ENCODE results near the gene KIFC3.
A peak's percentile ranks its signal among the peaks of the same experiment; 100 is the strongest.
"Not testable (repeated sequence)": the region's sequence is repeated elsewhere in the genome, so short reads cannot be mapped to it uniquely, and the experiment has no call there.

The KIFC3 gene

DNA sequence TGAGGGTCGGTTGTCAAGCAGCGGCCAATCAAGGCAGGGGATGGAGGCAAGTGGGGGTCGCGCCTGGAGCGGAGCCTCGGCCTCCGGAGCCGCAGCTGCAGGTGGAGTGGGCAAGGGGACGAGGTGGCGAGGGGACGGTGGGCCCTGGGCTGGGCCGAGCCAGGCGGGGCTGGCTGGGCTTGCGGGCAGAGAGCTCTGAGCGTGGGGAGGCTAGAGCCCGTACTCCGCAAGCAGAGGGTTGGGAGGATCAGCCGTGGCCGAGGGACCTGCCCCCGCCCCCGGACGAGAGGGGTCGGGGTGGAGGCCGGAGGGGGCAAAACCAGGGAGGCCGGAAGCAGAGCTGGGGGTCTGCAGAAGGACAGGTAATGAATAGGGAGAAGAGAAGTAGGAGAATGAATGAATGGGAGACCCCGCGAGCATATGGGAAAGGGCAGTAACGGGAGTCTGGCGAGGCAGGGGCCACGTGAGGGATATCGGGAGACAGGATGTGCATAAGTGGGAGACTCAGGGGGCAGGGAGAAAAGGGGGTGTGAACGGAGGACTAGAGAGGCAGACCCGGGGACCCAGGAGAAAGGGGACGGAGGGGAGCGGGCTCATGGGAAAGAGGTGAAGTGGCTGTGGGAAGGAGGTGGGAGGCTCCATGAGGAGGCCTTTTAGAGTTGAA lies 66.4 kb downstream of the KIFC3 start, which contains the start of gene KATNB1:
TSS of gene KATNB1 (plus strand) at position 16 of the 664 bp plus-strand sequence. CDS start 1,474 bp downstream, outside the sequence.
- no peak for DNase-seq (ENCODE audit: low spot score)

DNA sequence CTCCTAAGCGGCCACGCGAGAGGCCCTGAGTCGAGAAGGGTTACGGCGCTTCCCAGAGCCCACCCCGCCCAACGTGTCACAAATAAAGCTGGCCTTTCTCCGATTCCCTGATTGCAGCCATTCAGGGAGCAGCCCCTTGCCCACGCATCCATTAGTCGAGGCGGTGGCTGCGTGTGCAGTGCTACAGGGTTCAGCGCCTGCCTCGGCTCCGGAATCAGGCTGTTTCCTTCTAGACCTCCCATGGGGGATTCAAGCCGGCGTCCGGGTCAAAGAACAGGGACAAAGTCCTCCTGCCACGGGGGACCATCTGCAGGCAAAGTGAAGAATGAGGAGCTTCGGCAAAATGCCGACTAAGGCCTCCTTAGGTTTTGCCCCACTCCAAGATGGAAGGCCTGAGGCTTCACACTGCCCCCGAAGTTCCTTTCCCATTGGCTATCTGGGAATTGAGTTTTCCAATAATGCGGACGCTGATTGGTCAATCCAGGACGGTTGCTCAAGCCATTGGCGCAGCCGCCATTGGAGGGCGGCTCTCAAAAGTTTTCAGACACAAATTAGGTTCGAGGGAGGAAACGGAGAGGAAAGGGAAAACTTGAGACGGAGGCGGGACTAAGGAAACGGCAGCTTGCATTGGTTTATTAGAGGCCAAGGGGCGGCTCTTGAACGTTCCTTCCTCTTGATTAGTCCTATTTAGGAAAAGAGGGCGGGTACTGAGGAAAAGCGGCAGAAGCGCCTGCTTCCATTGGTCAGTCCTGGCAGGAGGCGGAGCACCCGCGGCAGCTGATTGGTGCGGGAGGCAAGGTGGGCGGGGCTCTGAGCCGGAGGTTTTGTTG lies 67.2 kb downstream of the KIFC3 start:
- peak; percentile 99 for DNase-seq (ENCODE audit: low spot score)

DNA sequence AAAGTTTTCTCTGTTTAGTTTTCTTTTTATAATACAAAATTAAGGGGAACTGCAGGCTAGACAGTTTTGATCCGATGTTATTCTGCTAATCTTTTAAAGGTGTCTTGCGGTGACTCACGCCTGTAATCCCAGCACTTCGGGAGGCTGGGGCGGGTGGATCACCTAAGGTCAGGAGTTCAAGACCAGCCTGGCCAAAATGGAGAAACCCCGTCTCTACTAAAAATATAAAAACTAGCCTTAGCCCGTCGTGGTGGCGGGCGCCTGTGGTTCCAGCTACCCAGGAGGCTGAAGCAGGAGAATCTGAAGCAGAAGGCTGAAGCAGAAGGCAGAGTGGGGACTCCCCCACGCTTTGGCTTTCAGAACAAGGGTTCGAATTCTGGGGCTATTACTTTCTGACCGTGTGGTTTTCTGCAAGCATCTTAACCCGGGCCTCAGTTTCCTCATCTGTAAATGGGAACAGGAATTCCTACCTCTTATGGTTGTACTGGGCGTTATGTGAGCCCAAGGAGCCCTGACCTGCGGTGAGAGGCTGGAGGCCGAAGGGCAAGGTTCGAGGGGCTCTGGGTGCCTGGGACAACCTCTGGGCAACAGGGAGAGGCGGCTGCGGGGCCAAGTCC lies 67.9 kb downstream of the KIFC3 start:
- DNase-seq (ENCODE audit: low spot score) = no peak

DNA sequence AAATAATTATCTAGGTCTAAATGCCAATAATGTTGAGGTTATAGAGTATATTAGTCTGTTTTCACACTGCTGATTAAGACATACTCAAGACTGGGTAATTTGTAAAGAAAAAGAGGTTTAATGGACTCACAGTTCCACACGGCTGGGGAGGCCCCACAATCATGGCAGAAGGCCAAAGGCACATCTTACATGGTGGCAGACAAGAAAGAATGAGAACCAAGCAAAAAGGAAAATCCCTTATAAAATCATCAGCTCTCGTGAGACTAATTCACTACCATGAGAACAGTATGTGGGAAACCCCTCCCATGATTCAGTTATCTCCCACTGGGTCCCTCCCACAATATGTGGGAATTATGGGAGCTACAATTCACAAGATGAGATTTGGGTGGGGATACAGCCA lies 69.6 kb downstream of the KIFC3 start:
- no peak for DNase-seq (ENCODE audit: low spot score)

DNA sequence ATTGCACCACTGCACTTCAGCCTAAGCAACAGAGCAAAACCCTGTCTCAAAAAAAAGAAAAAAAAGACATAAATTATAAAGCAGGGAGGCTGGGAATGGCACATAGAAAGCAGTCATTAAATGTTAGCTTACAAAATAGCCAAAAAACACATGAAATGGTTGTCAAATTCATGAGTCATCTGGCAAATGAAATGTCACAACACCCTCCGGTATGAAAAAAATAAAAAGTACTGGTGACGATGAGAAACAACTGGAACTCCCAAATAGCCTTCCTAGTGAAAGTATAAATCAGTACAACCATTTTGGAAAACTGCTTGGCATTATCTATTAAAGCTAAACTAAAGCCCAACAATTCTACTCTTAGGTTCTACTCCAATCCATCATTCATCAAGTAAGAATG lies 70.3 kb downstream of the KIFC3 start:
- no peak for DNase-seq (ENCODE audit: low spot score)

DNA sequence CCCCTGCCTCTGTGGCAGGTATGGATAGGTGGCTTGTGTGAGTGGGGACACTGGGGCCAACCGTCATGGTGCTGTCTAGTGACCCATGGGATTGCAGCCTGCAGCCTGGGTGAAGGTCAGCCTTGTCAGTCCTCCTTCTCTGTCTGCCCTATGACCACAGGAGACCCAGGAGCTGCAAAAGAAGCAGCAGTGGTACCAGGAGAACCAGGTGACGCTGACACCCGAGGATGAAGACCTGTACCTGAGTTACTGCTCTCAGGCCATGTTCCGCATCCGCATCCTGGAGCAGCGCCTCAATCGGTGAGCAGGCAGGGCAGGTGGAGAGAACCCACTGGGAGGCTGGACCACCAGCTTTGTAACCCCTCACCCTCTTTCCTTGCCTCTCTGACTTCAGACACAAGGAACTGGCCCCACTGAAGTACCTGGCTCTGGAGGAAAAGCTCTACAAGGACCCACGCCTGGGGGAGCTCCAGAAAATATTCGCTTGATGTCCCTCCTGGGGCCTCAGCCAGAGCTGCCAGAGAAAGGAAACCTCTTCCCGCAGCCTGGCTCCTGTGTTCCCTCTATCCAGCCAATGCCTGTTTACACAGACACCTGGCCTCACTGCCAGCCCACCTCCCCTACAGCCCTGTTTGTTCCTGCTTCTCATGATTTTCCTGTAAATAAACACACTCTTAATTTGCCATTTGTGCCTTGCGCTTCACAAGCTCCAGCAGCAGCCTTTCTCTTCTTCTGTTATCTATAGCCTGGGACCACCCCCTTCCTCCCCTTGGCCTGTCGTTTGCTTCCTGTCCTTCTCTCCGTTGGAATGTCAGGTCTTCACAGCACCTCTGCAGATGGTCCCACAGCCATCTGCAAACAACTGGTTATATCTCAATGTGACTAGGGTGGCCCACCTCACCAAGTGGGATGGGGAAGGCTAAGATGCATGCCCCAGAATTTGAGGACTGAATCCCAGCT lies 71.2 kb downstream of the KIFC3 start:
- no peak for DNase-seq (ENCODE audit: low spot score)

DNA sequence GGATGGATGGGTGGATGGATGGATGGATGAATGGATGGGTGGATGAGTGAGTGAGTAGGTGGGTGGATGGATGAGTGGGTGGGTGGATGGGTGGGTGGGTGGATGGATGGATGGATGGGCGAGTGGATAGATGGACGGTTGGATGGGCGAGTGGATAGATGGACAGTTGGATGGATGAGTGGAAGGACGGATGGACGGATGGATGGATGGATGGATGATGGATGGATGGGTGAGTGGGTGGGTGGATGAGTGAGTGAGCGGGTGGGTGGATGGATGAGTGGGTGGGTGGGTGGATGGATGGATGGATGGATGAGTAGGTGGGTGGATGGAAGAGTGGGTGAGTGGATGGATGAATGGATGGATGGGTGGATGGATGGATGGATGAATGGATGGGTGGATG lies 72.4 kb downstream of the KIFC3 start:
- not testable (repeated sequence) for DNase-seq (ENCODE audit: low spot score)

DNA sequence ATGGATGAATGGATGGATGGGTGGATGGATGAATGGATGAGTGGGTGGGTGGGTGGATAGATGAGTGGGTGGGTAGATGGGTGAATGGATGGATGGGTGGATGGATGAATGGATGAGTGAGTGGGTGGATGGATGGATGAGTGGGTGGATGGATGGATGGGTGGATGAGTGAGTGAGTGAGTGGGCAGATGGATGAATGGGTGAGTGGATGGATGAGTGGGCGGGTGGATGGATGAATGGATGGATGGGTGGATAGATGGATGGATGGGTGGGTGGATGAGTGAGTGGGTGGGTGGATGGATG lies 73.2 kb downstream of the KIFC3 start:
- DNase-seq (ENCODE audit: low spot score) = no peak

DNA sequence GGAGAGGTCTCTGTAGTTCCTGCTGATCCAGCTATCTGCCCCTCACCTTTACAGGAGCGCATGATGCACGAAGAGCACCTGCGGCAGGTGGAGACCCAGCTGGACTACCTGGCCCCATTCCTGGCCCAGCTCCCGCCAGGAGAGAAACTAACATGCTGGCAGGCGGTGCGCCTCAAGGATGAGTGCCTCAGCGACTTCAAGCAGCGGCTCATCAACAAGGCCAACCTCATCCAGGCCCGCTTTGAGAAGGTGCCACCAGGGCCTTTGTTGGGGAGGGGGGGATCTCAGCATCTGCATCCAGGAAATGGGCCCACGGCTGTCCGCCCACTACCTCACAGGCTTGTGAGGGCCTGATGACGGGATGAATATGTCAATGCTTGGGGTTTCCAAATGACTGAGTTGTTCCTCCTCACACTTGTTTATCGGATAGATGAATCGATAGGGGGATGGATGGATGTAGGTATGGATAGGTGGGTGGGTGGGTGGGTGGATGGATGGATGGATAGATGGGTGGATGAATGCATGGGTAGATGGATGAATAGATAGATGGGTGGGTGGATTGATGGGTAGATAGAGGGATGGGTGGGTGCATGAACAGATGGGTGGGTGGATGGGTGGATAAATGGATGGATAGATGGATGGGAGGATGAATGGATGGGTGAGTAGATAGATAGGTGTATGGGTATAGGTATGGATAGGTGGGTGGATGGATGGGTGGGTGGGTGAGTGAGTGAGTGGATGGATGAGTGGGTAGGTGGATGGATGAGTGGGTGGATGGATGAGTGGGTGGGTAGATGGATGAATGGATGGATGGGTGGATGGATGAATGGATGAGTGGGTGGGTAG lies 73.7 kb downstream of the KIFC3 start:
- DNase-seq (ENCODE audit: low spot score) = no peak

DNA sequence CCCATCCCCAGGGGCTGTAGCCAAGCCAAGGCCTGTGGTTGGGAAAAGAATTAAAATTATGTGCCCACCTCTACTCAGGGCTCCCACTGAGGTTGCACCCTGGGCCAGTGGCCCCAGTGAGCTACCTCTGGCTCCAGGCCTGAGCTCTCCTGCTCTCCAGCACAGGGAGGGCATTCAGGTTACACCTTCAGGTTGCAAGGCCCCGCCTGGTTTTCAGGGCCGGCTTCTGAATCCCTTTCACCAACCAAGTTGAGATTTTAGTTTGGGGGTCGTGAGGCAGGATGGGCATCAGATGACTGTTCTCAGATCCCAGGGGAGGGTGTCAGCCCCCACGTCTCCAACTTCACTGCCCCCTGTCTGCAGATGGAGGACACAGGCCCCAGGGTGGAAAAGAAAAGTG lies 74.7 kb downstream of the KIFC3 start:
- no peak for DNase-seq (ENCODE audit: low spot score)

DNA sequence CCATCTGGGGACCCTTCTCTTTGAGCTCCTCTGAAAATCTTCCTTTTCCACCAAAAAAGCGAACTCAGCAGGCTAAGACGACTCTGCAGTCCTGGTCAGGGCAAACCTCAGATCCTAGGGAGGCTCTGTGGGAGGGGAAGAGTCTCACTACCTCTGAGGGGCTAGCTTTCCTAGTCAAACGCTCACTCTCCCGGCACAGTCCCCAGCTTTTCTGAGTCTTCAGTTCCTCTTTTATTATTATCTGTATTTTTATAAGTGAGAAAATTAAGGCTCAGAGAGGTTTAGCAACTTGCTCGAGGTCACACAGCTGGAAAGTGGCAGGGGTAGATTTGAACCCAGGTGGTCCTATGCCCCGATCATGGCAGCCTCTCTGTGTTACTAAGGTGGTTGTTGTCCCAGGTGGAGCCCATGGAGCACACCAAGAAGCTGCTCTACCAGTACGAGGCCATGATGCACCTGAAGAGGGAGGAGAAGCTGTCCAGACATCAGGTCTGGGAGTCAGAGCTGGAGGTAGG lies 75.8 kb downstream of the KIFC3 start:
- no peak for DNase-seq (ENCODE audit: low spot score)

DNA sequence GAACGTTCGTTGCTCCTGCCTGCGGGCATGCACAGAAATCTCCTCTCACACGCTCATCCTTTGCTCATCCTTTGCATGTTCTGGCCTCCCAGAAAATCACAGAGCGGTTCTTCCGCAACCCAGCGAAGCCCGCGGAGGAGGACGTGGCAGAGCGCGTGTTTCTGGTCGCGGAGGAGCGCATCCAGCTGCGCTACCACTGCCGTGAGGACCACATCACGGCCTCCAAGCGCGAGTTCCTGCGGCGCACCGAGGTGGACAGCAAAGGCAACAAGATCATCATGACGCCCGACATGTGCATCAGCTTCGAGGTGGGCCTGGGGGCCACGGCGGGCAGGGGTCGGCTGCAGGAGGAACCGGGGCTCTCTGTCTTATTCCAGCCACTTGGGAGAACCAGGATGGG lies 76.3 kb downstream of the KIFC3 start:
- DNase-seq (ENCODE audit: low spot score) = no peak

DNA sequence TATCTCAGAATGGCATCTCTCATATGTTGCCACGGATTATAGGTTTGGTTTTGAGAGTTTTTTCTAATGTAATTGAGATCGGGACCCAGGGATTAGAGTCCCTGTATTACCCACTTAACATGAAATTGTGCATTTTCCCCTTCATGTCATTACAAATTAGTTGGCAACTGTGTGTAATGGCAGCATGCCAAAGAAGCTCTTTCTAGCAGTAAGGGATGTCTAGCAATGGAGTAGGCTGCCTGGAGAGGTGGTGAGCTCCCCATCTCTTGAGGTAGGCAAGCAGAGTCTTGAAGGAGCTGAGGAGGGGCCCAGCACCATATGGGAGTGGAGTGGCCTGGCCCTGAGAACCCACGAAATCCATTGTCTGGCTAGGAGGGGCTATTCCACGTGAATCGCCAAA lies 76.7 kb downstream of the KIFC3 start:
- DNase-seq (ENCODE audit: low spot score) = no peak

DNA sequence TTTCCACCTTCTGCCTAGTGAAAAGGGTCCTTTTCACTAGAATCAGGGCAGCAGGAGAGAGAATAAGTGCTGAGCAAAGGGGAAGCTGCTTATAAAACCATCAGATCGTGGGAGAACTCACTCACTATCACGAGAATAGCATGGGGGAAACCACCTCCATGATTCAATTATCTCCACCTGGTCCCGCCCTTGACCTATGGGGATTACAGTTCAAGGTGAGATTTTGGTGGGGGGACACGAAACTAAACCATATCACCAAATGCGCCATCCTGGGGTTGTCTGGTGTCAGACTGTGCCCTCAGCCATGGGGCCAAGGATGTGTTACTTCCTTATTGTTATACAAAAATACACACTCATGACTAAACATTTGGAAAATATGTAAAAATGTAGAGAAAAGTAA lies 77.1 kb downstream of the KIFC3 start:
- DNase-seq (ENCODE audit: low spot score) = no peak

DNA sequence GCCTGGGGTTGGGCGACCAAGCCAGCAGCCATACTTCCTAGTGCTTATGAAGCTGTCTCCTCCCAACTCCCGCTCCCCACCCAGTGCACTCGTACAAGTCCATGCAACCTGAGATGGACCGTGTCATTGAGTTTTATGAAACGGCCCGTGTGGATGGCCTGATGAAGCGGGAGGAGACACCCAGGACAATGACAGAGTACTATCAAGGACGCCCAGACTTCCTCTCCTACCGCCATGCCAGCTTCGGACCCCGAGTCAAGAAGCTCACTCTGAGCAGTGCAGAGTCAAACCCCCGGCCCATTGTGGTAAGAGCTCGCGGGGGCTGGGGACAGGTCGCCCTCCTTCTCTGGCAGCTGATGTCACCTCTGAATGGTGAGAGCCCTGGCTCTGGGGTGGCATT lies 77.8 kb downstream of the KIFC3 start:
- no peak for DNase-seq (ENCODE audit: low spot score)

DNA sequence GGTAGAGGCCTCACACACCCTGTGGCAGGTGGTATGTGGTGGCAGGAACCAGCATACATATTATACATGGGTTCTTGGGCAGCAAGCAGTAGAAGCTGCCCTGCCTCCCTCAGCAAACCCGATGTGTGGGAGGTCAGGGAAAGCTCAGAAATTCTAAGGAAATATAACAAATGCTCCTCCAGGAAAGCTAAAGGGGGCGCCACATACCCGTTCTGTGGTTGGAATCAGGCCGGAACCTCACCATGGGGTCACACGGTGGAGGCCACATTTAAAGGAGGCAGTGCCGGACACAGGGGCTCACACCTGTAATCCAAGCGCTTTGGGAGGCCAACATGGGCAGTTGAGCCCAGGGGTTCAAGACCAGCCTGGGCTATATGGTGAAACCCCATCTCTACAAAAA lies 79.1 kb downstream of the KIFC3 start:
- no peak for DNase-seq (ENCODE audit: low spot score)

DNA sequence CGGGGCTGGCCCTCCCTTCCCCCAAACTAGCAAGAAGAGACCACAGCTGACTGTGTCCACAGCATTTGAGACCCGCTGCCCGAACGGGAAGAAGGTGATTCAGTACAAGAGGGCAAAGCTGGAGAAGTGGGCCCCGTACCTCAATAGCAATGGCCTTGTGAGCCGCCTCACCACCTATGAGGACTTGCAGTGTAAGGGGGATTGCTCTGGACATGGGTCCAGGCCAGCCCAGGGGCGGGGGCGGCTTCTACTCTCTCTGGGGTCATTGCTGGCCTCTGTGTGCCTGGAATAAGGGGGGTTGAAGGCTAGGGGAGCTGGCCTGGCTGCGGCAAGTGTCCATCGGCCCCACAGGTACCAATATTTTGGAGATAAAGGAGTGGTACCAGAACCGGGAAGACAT lies 79.6 kb downstream of the KIFC3 start:
- no peak for DNase-seq (ENCODE audit: low spot score)

DNA sequence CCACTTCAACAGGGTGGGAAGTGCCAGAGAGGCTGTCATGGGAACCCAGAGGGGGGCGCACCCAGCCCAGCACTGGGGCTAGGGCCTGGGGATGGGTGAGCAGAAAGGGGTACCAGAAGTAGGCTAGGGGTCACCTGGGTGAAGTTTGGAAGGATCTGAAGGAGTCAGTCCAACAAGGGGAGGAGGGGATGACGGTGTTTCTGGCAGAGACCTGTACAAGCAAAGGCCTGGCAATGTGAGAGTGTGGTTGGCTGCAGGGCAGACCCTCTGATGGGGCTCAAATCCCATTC lies 80.1 kb downstream of the KIFC3 start:
- no peak for DNase-seq (ENCODE audit: low spot score)

DNA sequence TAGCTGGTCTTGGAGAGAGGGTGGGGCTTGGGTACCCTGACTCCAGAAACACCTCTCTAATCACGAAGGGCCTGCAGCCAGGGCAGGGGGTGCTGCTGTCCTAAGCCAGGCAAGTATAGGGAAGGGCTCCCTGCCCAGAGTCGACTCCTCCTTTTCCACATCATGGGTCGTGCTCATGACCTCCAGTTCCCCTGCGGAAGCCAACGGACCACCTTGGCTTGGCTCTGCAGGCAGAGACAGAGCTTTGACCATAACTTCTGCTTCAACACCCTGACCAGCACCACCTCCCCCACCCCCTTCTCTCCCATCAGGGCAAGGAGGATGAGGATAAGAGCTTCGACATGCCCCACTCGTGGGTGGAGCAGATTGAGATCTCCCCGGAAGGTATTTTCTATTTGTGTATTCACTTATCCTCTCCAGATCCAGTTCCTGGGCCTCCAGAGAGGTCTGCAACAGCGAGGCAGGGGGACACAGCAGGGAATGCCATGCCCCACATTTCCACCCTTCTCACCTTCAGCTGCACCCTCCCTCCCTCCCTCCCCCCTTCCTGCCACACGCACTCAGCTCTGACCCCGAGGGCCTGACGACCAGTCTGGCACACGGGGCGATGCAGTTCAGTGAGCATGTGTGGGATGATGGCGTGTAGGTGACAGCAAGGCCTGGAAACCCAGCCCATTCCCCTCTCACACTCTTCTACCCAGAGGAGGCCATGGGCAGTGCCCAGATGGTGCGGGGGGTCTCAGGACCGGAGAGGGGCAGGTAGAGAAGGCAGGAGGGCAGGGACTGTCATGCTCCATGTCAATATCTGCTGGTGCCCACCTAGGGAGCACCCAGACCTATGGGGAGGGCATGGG lies 80.7 kb downstream of the KIFC3 start:
- DNase-seq (ENCODE audit: low spot score) = no peak

DNA sequence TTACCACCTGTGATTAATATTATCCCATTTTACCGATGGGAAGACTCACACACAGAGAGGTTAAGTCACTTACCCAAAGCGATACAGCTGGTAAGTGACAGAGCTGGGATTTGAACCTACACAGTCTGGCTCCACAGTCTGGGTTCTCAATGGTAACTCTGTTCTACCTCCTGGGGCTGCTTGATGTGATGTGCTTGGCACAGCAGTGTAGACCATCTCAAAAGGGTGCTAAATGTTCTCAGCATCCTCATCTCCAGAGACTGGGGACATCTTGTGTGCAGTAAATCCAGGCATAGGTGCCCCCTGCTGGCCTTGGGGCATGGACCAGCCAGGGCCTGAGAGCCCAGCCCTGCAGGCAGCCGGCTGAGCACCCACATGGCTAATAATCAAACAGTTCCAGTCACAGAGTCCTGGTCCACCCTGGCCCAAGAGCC lies 82.1 kb downstream of the KIFC3 start:
- peak; percentile 38 for DNase-seq (ENCODE audit: low spot score)

All from CD4-positive, alpha-beta T cell treated with Interleukin-2 at 100 ng/mL for 4 hours (primary cell).